Stimulated activated CD4-positive, alpha-beta T cell treated with anti-CD3 and anti-CD28 coated beads, Interleukin-2, amount 100 ng/mL, for 24 hours (primary cell): ENCODE results near the gene BICDL2.

Experiments
- DNase-seq, 2 donors: peaks; one replicate each; pipeline ENCODE4 v3.0.0-alpha.2; 2020

The BICDL2 gene

GRCh38 chr16:3023415-3023668 is 13.4 kb downstream of the BICDL2 start:
- DNase-seq, result peak in 1 of 2 donors; percentile 34

GRCh38 chr16:3022684-3023414 is 13.9 kb downstream of the BICDL2 start:
- no peak for DNase-seq

DNA sequence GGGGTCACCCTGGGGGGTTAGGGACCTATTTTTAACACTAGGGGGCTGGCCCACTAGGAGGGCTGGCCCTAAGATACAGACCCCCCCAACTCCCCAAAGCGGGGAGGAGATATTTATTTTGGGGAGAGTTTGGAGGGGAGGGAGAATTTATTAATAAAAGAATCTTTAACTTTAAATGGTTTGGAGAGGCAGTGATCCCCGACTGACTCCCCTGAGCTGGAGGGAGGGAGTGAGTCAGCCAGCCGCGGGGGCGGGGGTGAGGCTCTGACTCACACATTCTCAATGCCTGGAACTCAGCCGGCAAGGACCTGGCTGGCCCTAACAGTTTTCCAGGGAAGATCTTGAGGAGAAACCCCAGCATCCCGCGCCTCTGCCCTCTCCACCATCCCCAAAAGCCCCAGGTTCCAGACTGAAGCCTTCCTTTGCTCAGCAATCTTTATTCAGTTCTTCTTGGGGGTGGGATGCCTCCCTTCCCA is 14.5 kb downstream of the BICDL2 start:
- DNase-seq, result peak; percentile 93

DNA sequence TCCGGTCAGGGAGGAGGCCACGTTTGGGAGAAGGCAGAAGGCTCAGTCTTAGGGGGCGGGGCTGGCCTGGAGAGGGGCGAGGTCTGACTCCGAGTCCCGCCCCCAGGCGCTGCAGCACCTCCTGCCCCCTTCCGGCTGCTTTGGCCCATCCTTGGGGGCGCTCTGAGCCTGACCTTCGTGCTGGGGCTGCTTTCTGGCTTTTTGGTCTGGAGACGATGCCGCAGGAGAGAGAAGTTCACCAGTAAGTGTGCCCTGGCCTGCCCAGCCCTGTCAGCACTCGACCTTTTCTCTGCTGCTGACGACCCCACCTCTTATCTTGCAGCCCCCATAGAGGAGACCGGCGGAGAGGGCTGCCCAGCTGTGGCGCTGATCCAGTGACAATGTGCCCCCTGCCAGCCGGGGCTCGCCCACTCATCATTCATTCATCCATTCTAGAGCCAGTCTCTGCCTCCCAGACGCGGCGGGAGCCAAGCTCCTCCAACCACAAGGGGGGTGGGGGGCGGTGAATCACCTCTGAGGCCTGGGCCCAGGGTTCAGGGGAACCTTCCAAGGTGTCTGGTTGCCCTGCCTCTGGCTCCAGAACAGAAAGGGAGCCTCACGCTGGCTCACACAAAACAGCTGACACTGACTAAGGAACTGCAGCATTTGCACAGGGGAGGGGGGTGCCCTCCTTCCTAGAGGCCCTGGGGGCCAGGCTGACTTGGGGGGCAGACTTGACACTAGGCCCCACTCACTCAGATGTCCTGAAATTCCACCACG is 15.1 kb downstream of the BICDL2 start:
- DNase-seq, result peak; percentile 85 to 90

DNA sequence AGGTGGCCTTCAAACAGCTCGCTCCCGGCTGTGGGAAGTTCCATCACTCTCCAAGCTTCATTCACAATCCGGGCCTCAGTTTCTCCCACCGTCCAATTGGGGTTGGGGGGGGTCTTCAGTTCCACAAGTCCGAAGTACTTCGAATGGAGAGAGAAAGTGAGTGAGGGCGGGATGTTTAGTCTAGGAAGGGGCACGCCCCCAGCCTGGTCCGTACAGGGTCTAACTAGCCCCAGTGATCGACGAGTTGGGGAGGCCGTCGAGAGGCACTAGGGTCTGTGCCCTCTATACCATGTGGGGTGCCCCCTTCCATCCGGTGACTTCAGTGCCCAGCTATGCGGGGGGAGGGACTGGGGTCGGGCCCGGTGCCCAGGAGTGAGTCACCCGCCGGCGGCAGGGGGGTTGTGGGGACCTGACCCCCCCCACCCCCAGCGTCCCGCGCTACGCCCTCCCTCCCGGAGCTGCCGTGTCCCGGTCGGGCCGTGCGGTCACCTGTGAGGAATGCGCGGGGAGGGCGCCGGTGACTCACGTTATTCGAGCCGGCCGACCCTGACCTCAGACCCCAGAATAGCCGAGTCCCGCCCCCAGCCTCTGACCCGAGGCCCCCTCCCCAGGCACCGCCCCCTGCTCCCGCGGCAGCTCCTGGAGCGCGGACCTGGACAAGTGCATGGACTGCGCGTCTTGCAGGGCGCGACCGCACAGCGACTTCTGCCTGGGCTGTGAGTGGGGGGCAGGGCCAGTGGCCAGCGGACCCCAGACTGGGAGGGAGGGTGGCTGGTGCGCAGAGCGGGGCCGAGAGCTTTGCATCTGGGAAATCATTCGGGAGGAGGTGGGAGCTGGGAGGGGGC is 15.9 kb downstream of the BICDL2 start:
- DNase-seq, result peak; percentile 51 to 58

DNA sequence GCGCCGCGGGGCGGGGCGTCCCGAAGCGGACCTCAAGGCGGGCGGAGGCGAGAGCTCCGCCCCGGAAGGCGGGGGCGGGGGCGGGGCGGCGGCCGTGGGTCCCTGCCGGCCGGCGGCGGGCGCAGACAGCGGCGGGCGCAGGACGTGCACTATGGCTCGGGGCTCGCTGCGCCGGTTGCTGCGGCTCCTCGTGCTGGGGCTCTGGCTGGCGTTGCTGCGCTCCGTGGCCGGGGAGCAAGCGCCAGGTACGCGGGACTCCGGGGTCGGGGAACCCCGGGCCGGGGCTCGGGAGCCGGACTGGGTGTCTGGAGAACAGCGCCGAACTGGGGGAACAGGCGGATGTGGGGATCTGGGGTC is 16.5 kb downstream of the BICDL2 start, which contains the start of gene TNFRSF12A:
TSS of gene TNFRSF12A (plus strand) at position 122 of the 357 bp plus-strand sequence. CDS start at position 152, 30 bp downstream.
- DNase-seq, result peak; percentile 66 to 79

GRCh38 chr16:3019594-3020246 is 17.0 kb downstream of the BICDL2 start:
- no peak for DNase-seq

GRCh38 chr16:3017794-3018506 is 18.8 kb downstream of the BICDL2 start, which contains the start of gene CLDN6:
TSS of gene CLDN6 (minus strand) at chr16:3018183. CDS start at chr16:3016021, 2,162 bp downstream.
- DNase-seq, result peak in 1 of 2 donors; percentile 46

DNA sequence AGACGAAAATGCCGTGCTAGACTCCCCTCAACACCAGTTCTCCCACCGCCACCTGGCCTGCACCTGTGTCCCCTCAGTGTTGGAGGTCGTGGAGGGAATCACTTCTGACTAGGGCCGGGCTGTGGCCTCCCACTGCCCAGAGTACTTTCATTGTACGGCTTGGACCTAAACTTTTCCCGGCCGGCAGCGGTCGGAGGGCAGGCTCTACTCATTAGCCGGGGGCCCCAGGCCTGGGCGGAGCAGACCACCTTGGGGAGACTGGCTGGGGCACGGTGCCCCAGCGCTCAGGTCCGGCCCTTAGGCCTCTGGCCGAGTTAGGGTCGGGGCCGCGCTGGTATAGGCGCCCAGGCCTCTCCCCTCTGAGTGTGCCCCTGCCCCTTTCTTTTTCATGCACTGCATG is 19.4 kb downstream of the BICDL2 start:
- DNase-seq, result no peak

DNA sequence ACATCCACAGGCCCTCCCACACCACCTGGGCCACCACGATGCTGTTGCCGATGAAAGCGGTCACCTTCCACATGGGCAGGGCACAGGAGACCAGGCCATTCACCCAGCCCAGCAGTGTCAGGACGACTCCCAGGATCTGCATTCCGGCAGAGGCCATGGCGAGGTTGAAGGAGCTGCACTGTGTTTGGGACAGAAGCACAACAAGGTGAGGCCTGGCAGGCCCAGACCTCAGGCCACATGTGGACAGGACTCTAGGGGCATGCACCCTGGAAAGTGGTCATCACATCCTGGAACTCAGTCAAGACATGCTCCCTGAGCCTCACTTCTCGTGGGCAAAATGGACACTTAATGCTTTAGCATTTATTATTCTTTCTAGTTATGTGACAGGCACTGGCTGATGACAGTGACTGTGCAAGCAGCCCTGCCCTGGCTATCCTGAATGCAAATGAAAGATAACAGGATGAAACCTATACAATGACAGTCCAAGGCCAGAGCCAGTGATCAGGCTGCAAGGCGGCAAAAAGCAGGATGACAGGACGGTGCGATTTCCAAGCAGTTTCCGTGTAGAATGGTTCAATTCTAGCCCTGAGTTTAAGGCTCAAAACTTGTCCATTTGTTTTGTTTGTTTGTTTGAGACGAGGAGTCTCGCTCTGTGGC is 20.8 kb downstream of the BICDL2 start:
- no peak for DNase-seq

GRCh38 chr16:3014971-3015370 is 21.8 kb downstream of the BICDL2 start:
- no peak for DNase-seq

DNA sequence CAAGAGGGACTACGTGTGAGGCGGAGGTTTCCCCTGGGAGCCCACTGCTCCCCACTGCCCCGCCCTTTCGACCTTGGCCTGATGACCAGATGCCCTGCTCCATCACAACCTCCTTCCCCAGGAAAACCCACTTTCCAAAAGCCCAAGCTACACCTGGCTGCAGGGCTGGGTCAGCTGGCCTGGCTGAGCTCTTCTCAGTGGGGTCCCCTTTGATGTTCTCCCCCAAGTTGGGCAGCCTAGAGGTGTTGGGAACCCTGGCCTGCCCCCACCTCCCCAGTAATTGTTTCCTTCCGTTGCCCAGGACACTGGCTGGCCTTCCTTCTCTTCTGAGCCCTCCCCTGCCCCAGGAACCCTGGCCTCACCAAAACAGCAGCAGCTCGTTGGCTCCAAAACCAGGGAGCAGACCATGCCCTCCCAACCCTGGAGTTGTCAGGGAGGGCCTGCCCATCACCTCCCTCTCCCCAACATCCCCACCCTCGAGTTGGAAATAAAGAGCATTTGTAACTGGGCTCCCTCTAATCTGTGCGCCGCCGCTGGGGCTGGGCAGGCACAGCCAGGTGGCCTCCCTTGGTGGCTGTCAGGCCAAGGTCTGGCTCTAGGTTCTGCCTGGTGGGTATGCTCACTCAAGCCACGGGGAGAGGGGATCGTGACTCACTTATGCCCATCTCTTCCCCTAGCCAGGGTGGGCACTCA is 22.6 kb downstream of the BICDL2 start:
- DNase-seq, result no peak

DNA sequence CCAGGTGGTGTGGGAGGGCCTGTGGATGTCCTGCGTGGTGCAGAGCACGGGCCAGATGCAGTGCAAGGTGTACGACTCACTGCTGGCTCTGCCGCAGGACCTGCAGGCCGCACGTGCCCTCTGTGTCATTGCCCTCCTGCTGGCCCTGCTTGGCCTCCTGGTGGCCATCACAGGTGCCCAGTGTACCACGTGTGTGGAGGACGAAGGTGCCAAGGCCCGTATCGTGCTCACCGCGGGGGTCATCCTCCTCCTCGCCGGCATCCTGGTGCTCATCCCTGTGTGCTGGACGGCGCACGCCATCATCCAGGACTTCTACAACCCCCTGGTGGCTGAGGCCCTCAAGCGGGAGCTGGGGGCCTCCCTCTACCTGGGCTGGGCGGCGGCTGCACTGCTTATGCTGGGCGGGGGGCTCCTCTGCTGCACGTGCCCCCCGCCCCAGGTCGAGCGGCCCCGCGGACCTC is 23.2 kb downstream of the BICDL2 start:
- DNase-seq, result no peak

- DNase-seq, result no peak
Observed at GRCh38 chr16:3012828-3013420, 23.8 kb downstream of the BICDL2 start, which contains the start of gene CLDN9. TSS of gene CLDN9 (plus strand) at chr16:3012923. CDS start at chr16:3013363, 440 bp downstream.

- no peak for DNase-seq
Observed at GRCh38 chr16:3012246-3012645, 24.5 kb downstream of the BICDL2 start.

DNA sequence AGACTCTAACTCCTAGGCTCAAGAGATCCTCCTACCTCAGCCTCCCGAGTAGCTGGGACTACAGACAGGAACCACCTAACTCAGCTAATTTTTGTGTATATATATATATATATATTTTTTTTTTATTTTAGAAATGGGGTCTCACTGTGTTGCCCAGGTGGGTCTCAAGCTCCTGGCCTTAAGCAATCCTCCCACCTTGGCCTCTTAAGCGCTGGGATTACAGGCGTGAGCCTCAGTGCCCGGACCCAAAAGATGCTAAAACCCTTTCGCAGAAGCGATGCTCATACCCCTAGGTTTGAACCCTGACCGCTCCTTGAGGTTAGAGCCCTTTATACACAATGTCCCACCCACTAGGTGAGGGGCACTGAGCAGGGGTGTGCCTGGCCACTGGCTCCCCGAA is 26.2 kb downstream of the BICDL2 start:
- DNase-seq, result no peak

GRCh38 chr16:3009568-3010390 is 27.0 kb downstream of the BICDL2 start:
- DNase-seq, result no peak

GRCh38 chr16:3008690-3009037 is 28.1 kb downstream of the BICDL2 start:
- no peak for DNase-seq

- DNase-seq, result no peak
Observed at GRCh38 chr16:3007957-3008689, 28.6 kb downstream of the BICDL2 start.
